ENCODE results near the gene ENOX1. TPM values are rescaled to one million over a fixed set of nuclear protein-coding genes. Genes with fewer than 3 reads are reported as not detected.

ENOX1 gene
- total RNA-seq, 1 donor from 2014 or later, result 45.2 TPM

GRCh38 chr13:43737392-43737923, 49.3 kb downstream of the ENOX1 start:
- no peak for DNase-seq

- no peak for DNase-seq
Observed at GRCh38 chr13:43732726-43733125, 54.0 kb downstream of the ENOX1 start.

- no peak for DNase-seq
Observed at GRCh38 chr13:43731296-43731695, 55.5 kb downstream of the ENOX1 start.

GRCh38 chr13:43730642-43731041, 56.1 kb downstream of the ENOX1 start:
- peak; percentile 8 for DNase-seq

GRCh38 chr13:43728421-43728820, 58.4 kb downstream of the ENOX1 start:
- no peak for DNase-seq

- no peak for DNase-seq
Observed at GRCh38 chr13:43727856-43728255, 58.9 kb downstream of the ENOX1 start.

- DNase-seq, result no peak
Observed at GRCh38 chr13:43725460-43725859, 61.3 kb downstream of the ENOX1 start.

- DNase-seq, result no peak
Observed at GRCh38 chr13:43720780-43721397, 65.9 kb downstream of the ENOX1 start.

GRCh38 chr13:43698758-43699157, 88.0 kb downstream of the ENOX1 start:
- peak; percentile 27 for DNase-seq

- DNase-seq, result no peak
Observed at GRCh38 chr13:43698009-43698408, 88.8 kb downstream of the ENOX1 start.

GRCh38 chr13:43697323-43697722, 89.4 kb downstream of the ENOX1 start:
- DNase-seq, result no peak

- DNase-seq, result no peak
Observed at GRCh38 chr13:43694146-43694664, 92.6 kb downstream of the ENOX1 start.

- DNase-seq, result no peak
Observed at GRCh38 chr13:43693639-43694038, 93.1 kb downstream of the ENOX1 start.

GRCh38 chr13:43688227-43688907, 98.4 kb downstream of the ENOX1 start:
- no peak for DNase-seq

- DNase-seq, result no peak
Observed at GRCh38 chr13:43687038-43687437, 99.7 kb downstream of the ENOX1 start.

- DNase-seq, result no peak
Observed at GRCh38 chr13:43686557-43686956, 100.2 kb downstream of the ENOX1 start.

GRCh38 chr13:43684963-43685725, 101.6 kb downstream of the ENOX1 start:
- no peak for DNase-seq

GRCh38 chr13:43682701-43683100, 104.1 kb downstream of the ENOX1 start:
- DNase-seq, result no peak

- no peak for DNase-seq
Observed at GRCh38 chr13:43676320-43676719, 110.5 kb downstream of the ENOX1 start.

GRCh38 chr13:43675577-43675976, 111.2 kb downstream of the ENOX1 start:
- DNase-seq, result no peak

GRCh38 chr13:43669964-43670363, 116.8 kb downstream of the ENOX1 start:
- DNase-seq, result no peak

- no peak for DNase-seq
Observed at GRCh38 chr13:43669101-43669500, 117.7 kb downstream of the ENOX1 start.

GRCh38 chr13:43666403-43666802, 120.4 kb downstream of the ENOX1 start:
- no peak for DNase-seq

Data from occipital lobe (tissue), 2 donors.